HEK293 (cell line): ENCODE data around the gene ACSL3.

ENCODE experiments used
- ZNF174 ChIP-seq: fragments of 450-650 bp; formaldehyde crosslinking; IDR thresholded peaks from 2 replicates; pipeline ENCODE4 v1.5.0; 2017; ENCODE audit warnings: missing biosample characterization, mild to moderate bottlenecking, missing genetic modification characterization
- ZNF248 ChIP-seq: fragments of 450-650 bp; formaldehyde crosslinking; IDR thresholded peaks from 2 replicates; pipeline ENCODE4 v1.5.1; 2017; ENCODE audit warnings: missing biosample characterization, missing genetic modification characterization
- ZNF302 ChIP-seq: fragments of 450-650 bp; formaldehyde crosslinking; IDR thresholded peaks from 2 replicates; pipeline ENCODE4 v1.5.1; 2016; ENCODE audit warnings: missing biosample characterization, missing genetic modification characterization, low read depth
- ZNF544 ChIP-seq: fragments of 450-650 bp; formaldehyde crosslinking; IDR thresholded peaks from 2 replicates; pipeline ENCODE4 v1.5.0; 2017; ENCODE audit warnings: missing biosample characterization, missing genetic modification characterization
- ZNF629 ChIP-seq: fragments of 450-650 bp; formaldehyde crosslinking; IDR thresholded peaks from 2 replicates; pipeline ENCODE4 v1.5.1; 2017; ENCODE audit warnings: missing biosample characterization, missing genetic modification characterization
- ZSCAN23 ChIP-seq: fragments of 450-650 bp; formaldehyde crosslinking; IDR thresholded peaks from 2 replicates; pipeline ENCODE4 v1.5.1; 2016; ENCODE audit warnings: missing biosample characterization, missing genetic modification characterization
- TF ChIP-seq, protein P1 (sequence below): fragments of 450-650 bp; formaldehyde crosslinking; IDR thresholded peaks from 2 replicates; pipeline ENCODE4 v1.5.1; 2016; ENCODE audit warnings: missing biosample characterization, missing genetic modification characterization
- TF ChIP-seq, protein P2 (sequence below): fragments of 450-650 bp; formaldehyde crosslinking; IDR thresholded peaks from 2 replicates; pipeline ENCODE4 v1.5.1; 2016; ENCODE audit warnings: missing biosample characterization, missing genetic modification characterization
- TF ChIP-seq, protein P3 (sequence below): fragments of 450-650 bp; formaldehyde crosslinking; IDR thresholded peaks from 2 replicates; pipeline ENCODE4 v1.5.1; 2016; ENCODE audit warnings: missing biosample characterization, missing genetic modification characterization, low read depth
- TF ChIP-seq, protein P4 (sequence below): sonication (generic); formaldehyde crosslinking; IDR thresholded peaks from 2 replicates; pipeline ENCODE4 v1.8.1; 2022; ENCODE audit warnings: mild to moderate bottlenecking, moderate library complexity, missing genetic modification reagents
- TF ChIP-seq, protein P5 (sequence below): fragments of 450-650 bp; formaldehyde crosslinking; IDR thresholded peaks from 2 replicates; pipeline ENCODE4 v1.5.1; 2016; ENCODE audit warnings: missing biosample characterization, missing genetic modification characterization
- TF ChIP-seq, protein P6 (sequence below): fragments of 450-650 bp; formaldehyde crosslinking; conservative IDR thresholded peaks from 2 replicates; pipeline ENCODE4 v1.5.1; 2016; ENCODE audit warnings: low read depth, missing biosample characterization, missing genetic modification characterization

DNA sequence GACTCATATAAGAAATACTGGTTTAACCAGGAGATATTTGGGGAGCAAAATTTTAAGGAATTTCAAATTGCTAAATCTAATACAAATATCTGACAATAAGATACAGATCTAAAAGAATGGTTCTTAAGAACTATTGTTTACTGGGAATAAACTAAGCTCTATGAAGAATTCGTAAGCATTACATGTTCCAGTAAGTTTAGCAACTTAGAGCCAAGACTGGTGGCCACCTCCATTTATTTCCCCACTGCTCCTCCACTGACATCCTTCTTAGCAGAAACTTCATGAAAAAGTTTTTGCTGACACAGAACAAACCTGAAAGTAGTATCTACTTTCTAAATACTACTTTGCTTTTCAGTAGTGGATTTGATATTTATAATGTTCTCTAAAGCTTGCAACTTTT is 83.0 kb downstream of the ACSL3 start:
- TF ChIP-seq, protein P1, sequence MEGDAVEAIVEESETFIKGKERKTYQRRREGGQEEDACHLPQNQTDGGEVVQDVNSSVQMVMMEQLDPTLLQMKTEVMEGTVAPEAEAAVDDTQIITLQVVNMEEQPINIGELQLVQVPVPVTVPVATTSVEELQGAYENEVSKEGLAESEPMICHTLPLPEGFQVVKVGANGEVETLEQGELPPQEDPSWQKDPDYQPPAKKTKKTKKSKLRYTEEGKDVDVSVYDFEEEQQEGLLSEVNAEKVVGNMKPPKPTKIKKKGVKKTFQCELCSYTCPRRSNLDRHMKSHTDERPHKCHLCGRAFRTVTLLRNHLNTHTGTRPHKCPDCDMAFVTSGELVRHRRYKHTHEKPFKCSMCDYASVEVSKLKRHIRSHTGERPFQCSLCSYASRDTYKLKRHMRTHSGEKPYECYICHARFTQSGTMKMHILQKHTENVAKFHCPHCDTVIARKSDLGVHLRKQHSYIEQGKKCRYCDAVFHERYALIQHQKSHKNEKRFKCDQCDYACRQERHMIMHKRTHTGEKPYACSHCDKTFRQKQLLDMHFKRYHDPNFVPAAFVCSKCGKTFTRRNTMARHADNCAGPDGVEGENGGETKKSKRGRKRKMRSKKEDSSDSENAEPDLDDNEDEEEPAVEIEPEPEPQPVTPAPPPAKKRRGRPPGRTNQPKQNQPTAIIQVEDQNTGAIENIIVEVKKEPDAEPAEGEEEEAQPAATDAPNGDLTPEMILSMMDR: no peak
- TF ChIP-seq, protein P2, sequence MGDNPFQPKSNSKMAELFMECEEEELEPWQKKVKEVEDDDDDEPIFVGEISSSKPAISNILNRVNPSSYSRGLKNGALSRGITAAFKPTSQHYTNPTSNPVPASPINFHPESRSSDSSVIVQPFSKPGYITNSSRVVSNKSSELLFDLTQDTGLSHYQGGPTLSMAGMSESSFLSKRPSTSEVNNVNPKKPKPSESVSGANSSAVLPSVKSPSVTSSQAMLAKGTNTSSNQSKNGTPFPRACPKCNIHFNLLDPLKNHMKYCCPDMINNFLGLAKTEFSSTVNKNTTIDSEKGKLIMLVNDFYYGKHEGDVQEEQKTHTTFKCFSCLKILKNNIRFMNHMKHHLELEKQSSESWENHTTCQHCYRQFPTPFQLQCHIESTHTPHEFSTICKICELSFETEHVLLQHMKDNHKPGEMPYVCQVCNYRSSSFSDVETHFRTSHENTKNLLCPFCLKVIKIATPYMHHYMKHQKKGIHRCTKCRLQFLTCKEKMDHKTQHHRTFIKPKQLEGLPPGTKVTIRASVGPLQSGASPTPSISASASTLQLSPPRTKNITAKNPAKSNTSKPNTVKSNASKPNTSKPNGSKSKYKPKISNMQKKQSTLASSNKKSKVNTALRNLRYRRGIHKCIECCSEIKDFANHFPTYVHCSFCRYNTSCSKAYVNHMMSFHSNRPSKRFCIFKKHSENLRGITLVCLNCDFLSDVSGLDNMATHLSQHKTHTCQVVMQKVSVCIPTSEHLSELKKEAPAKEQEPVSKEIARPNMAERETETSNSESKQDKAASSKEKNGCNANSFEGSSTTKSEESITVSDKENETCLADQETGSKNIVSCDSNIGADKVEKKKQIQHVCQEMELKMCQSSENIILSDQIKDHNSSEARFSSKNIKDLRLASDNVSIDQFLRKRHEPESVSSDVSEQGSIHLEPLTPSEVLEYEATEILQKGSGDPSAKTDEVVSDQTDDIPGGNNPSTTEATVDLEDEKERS (tag by site-specific recombination): no peak
- TF ChIP-seq ZSCAN23 (no peak), ZNF174 (tag by site-specific recombination) (no peak), ZNF302 (tag by site-specific recombination) (no peak), ZNF544 (tag by site-specific recombination) (no peak), ZNF629 (tag by site-specific recombination) (no peak), ZNF248 (tag by site-specific recombination) (no peak)
- TF ChIP-seq, protein P3, sequence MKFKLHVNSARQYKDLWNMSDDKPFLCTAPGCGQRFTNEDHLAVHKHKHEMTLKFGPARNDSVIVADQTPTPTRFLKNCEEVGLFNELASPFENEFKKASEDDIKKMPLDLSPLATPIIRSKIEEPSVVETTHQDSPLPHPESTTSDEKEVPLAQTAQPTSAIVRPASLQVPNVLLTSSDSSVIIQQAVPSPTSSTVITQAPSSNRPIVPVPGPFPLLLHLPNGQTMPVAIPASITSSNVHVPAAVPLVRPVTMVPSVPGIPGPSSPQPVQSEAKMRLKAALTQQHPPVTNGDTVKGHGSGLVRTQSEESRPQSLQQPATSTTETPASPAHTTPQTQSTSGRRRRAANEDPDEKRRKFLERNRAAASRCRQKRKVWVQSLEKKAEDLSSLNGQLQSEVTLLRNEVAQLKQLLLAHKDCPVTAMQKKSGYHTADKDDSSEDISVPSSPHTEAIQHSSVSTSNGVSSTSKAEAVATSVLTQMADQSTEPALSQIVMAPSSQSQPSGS (tag by site-specific recombination): no peak
- TF ChIP-seq, protein P4, sequence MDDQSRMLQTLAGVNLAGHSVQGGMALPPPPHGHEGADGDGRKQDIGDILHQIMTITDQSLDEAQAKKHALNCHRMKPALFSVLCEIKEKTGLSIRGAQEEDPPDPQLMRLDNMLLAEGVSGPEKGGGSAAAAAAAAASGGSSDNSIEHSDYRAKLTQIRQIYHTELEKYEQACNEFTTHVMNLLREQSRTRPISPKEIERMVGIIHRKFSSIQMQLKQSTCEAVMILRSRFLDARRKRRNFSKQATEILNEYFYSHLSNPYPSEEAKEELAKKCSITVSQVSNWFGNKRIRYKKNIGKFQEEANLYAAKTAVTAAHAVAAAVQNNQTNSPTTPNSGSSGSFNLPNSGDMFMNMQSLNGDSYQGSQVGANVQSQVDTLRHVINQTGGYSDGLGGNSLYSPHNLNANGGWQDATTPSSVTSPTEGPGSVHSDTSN (CRISPR knock-in tag): no peak
- TF ChIP-seq, protein P5, sequence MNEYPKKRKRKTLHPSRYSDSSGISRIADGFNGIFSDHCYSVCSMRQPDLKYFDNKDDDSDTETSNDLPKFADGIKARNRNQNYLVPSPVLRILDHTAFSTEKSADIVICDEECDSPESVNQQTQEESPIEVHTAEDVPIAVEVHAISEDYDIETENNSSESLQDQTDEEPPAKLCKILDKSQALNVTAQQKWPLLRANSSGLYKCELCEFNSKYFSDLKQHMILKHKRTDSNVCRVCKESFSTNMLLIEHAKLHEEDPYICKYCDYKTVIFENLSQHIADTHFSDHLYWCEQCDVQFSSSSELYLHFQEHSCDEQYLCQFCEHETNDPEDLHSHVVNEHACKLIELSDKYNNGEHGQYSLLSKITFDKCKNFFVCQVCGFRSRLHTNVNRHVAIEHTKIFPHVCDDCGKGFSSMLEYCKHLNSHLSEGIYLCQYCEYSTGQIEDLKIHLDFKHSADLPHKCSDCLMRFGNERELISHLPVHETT: no peak
- TF ChIP-seq, protein P6, sequence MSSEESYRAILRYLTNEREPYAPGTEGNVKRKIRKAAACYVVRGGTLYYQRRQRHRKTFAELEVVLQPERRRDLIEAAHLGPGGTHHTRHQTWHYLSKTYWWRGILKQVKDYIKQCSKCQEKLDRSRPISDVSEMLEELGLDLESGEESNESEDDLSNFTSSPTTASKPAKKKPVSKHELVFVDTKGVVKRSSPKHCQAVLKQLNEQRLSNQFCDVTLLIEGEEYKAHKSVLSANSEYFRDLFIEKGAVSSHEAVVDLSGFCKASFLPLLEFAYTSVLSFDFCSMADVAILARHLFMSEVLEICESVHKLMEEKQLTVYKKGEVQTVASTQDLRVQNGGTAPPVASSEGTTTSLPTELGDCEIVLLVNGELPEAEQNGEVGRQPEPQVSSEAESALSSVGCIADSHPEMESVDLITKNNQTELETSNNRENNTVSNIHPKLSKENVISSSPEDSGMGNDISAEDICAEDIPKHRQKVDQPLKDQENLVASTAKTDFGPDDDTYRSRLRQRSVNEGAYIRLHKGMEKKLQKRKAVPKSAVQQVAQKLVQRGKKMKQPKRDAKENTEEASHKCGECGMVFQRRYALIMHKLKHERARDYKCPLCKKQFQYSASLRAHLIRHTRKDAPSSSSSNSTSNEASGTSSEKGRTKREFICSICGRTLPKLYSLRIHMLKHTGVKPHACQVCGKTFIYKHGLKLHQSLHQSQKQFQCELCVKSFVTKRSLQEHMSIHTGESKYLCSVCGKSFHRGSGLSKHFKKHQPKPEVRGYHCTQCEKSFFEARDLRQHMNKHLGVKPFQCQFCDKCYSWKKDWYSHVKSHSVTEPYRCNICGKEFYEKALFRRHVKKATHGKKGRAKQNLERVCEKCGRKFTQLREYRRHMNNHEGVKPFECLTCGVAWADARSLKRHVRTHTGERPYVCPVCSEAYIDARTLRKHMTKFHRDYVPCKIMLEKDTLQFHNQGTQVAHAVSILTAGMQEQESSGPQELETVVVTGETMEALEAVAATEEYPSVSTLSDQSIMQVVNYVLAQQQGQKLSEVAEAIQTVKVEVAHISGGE (tag by site-specific recombination): no peak
